Activated naive CD4-positive, alpha-beta T cell (primary cell): ENCODE results near the gene P2RY2.
"Not testable (repeated sequence)": the region's sequence is repeated elsewhere in the genome, so short reads cannot be mapped to it uniquely, and the experiment has no call there.

ENCODE experiments used
- DNase-seq, 4 experiments: peaks; one replicate each; lab custom pipeline; 2025; lab: John Stamatoyannopoulos, UW

The P2RY2 gene

DNA sequence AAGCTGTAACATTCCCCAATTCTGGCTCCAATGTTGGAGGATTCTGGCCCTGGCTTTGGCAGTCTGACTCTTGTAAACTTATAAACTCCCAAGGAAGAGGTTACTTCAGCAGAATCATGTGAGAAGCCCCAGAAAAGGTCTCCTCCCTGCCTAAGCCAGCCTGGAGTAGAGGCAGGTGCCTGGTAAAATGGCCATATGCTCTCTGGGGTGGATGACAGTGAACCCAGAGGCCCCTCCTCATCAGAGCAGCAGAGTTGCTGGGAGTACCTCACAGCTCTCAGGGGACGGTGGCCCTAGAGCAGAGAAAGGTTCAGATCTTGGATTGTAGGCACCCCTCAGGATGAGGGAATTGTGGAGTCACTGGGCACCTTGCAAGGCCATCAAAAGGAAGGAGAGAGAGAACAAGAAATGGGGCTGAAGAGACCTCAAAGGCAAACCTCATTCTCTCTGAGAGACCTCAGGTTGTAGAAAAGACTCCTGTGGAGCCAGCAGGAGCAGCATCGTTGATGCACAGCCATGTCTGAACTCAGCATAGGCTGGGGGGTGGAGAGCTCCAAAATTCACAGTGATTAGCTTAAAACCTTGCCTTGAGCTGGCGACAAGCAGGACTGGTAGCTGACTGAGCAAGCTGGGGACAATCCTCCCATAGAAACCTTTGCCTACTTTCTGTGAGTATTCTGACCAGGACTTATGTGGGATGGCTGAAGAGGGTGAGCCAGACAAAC, 49.2 kb downstream of the P2RY2 start:
- no peak for DNase-seq

DNA sequence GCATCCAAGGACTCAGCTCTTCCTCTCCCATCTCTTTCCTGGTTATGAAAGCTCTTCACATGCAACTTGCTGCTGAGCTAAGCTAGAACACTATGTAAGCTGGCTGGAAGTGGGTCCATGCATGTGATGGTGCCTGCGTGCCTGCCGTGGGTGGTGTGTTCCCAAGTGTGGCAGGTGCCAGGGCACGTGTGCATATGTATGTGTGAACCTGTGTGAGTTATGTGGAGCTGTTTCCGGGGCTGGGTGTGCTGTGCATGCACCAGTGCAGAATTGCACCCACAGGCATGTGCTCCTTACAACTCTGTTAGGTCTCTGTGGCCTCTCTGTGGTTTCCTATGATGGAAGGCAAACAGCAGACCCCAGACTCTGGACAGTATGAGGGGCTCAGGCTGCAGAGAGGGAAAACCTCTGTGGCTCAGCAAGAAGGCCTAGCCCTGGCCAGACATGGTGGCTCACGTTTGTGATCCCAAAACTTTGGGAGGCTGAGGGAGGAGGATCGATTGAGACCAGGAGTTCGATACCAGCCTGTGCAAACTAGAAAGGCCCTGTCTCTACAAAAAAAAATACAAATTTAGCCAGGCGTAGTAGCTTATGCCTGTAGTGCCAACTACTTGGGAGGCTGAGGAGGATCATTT, 49.9 kb downstream of the P2RY2 start:
- DNase-seq = no peak

DNA sequence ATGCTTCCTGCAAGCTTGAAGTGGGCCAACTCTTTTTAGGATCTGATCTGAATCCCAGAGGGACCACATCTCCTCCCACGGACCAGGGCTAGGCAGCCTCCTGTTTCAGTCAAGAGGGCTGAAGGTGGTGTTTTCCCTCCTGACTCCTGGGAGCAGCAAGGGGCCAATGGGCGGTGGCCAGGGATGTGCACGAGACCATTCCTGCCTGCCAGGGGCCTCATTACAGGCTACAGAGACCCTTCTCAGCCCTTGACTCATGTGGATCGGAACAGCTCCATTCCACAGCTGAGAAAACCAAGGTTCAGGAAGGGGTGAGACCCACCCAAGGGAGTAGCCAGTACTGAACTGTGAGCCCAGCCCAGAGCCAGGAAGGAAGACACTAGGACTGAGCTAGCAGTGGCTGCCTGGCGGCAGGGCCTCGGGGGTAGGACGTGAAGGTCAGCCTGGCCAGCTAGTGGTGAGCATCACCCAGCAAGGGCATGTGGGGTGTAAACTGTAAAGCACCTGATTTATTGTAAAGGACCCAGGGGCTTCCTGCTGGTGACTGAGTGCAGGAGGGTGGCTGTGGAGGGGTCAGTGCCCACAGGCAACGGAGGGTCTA, 50.7 kb downstream of the P2RY2 start:
- no peak for DNase-seq

DNA sequence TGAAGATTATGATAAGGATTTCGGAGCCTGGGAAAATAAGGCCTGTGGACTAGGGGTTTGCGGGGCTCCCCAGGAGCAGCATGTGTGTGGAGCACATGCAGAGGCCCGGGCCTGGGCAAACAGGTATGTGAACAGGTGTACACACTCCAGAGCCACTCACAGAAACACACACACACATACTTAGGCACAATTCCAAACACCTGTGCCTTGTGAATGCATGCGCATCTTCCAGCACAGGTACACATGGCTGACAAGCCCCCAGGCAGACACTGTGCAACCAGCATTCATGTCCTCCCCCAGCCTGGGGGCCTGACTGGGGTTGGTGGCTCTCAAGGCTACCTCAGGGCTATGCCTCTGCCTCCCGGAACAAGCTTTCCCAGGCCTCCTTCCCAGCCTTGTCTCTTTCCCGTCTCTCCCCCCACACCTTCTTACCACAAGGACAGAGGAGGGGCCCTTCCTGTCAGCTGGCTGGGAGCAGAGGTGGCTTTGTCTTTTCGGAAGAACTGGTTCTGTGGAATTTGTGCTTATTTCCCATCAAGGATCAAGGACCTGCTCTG, 51.5 kb downstream of the P2RY2 start:
- no peak for DNase-seq

DNA sequence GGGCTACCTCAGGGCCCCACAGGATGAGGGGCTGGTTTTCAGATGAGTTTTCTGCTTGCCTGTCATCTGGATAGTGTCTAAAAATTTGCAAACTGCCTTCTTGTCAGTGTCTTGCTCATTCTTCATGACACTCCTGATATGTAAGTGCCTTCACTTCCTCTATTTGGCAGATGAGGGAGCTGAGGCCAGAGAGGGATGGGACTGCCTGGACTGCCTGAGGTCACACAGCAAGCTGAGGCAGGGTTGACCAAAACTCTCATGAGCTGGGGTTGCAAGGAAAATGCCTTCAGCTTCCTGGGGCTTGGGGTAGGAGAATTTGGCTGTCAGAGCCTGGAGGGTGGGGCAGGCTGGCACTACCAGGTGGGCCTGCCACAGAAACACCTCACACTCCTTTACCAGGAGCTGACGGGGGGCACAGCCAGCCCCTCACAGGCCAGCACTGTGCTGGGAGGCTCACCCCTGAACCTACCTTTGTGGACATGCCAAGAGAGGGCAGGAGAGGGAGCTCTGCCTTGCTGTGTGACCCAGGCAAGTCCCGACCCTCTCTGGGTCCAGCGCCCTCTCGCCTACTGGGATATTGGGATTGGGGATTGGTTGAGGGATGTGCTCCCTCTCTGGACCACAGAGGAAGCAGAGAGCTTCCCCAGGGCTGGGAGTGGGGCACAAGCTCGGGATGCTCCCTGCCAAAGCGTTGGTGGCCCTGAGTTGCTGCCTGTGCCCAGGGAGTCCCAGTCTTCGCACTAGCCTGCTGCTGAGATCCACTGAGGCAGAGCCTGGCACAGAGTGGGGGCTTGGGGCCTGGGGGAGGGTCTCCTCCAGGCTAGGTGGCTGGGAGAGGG, 52.2 kb downstream of the P2RY2 start:
- no peak for DNase-seq

DNA sequence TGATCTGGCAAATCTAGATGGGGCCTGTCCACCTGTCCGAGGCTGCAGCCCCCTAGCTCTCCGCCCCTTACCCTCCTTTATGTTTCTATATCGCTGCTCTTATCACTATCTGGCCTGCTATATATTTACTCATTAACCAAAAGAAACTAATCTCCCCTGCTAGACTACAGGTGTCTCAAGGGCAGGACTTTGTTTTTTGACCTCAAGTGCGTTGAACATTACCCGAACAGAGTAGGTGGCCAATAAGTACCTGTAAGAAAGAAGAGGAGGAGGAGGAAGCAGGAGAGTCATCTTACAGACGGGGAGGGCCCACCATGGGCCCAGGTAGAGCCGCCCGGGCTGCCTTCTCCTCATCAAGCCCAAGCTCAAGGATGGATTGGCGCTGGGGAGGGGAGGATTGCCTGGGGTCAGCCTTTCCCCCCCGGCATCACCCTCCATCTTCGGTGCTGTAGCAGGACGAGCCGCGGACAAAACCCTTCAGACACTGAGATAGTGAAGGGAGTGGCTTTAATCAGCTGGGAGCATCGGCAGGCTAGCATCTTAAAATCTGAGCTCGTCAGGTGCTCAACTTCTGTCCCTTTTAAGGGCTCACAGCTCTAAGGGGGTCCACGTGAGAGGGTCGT, 52.9 kb downstream of the P2RY2 start:
- DNase-seq = no peak

DNA sequence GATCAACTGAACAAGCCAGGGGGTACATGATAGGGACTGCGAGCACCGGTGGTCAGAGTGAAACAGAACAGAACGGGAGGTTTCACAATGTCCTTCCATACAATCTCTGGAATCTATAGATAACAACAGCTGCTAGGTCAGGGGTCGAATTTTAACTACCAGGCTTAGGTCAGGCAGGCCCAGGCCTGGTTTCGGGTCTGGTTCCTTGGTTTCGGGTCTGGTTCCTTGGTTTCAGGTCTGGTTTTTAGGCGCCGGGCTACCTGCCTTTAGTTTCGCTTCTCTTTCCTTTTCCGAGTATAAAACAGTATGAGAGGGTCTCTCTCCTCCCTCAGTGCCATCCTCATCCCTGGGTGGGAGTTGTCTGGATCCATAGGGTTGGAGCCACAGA, 53.4 kb downstream of the P2RY2 start:
- not testable (repeated sequence) for DNase-seq

DNA sequence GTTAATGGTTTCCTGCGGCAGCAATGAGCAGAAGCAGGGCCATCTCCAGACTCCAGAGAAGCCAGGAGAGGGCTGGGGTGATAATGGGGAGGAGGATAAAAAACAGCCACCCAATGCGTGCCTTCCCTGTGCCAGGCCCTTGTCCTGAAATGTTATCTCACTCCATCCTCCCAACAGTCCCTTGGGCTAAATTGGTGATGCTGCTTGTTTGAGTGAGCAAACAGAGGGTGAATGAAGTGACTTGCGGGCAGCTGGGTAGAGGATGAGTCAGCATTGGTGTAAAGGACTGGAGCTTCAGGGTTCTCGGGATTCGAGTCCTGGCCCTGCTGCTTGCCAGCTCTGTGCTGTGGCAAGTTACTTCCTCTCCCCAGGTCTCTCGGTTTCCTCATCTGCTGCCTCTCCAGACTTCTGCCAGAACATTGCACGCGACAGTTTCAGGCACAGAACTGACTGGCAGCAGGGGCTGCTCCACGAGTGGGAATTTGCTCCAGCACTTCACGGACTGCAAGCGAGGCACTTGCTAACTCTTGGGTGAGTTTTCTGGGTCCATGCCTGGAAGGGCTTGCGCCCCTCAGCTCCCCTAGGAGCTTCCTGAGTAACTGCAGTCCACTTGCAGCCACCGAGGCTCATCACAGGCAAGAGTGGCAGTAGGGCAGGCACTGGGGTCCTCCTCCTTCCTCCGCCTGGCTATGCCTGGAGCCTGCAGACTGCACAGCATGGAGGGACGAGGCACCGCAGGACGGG, 54.0 kb downstream of the P2RY2 start, which contains the start of gene P2RY6:
P2RY6 (plus strand) TSS at position 403 of the 744 bp plus-strand sequence. CDS start 24,181 bp downstream, outside the sequence.
- no peak for DNase-seq

DNA sequence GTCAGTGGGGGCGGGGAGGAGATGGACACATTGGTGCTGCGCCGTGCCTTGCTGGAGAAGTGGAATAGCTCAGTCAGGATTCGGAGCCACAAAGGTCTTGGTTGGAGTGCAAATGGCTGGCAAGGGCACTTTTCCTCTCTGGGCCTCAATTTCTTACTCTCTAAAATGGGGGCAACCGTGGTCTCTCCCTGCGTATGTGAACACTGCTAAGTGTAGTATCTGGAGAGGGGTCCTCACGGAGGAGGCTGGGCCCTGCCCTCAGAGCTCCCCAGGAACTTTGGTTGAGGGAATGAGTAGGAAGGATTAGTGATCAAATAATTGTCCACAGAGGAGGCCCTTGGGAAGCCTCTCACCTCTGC, 54.6 kb downstream of the P2RY2 start:
- no peak for DNase-seq

DNA sequence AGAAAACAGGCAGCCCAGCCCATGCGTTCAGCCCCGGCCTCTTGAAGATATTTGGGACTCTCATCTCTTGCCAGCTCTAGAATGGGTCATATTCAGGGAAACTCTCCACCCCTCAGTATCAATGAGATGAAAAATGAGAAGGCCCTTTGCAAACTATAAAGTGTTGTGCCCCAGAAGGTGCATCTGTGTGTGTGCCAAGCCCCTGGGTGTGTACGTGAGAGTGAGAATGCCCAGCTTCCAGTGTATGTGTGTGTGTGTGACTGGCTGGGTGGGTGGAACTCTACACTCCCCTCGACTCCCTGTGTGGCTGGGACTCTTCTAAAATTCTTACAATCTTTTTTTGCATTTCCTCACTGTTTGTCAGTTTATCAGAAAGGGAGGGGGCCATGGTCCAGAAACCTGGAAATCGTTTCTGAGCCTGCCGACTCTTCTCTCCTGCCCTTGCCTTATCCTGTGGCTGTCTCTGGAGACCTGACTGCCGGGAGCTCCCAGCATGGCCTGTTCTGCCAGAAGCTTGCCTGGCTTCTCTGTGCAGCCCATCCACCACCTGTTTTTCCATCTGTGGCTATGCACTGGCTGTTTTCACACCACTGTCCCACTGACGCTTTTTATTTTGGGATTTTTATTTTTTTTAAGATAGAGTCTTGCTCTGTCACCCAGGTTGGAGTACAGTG, 55.3 kb downstream of the P2RY2 start:
- DNase-seq = no peak

DNA sequence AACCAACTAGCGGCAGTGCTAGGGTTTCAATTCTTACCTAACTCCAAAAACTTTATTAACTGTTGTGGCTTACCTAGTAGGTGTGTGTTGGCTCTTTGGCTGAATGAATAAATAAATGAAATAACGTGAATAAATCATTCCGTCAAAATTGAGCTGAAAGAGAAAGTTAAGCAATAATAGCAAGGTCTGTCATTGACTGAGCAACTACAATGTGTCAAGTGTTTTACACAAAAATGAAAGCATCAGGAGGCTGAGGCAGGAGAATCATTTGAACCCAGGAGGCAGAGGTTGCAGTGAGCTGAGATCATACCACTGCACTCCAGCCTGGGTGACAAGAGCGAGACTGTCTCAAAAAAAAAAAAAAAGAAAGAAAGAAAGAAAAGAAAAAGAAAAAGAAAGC, 56.1 kb downstream of the P2RY2 start:
- not testable (repeated sequence) for DNase-seq

DNA sequence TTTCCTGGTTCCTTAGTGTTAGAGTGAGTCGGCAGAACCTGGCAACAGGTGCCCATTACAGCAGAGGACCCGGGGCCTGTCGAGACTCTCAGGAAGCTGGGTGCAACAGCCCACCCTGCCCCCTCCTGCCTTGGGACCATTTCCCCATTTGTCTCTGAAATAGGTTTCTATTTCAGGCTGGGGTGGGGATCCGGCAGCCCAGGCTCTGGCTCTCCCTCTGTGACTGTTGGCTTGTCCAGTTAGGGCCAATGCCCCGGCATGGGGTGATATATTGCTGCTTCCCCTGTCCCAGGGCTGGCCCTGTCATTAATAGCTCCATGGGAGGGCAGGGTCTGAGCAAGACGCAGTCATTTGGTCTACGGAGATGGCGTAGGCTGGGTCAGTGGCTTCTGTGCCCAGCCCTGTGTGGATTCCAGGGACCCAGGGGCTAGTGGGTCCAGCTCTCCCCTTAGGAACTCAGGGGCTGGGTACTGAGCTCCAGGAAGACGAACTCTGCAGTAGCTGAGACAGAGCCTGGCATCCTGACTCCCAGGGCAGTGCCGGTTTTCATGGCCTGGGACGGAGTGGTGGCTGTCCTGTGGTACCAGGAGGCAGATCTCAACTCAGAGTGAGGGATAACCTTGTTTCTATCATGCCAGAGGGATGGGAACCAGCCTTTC, 56.8 kb downstream of the P2RY2 start:
- DNase-seq = no peak

DNA sequence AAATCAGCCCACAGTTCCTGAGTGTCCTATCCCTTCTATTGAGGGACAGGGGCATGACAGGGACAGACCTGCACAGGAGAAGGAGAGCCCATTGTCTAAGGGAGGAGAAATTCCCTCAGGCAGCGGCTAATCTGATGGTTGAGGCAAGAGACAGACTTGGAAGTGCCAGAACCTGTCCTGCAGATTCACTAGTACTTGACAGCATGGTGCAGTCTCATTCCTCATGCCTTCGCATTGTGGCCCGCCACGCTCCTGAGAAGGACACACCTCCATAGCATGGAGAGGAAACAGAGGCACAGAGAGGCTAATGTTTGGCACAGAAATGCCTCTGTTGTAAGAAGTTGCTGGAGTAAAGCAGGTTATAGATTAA, 57.3 kb downstream of the P2RY2 start:
- no peak for DNase-seq

DNA sequence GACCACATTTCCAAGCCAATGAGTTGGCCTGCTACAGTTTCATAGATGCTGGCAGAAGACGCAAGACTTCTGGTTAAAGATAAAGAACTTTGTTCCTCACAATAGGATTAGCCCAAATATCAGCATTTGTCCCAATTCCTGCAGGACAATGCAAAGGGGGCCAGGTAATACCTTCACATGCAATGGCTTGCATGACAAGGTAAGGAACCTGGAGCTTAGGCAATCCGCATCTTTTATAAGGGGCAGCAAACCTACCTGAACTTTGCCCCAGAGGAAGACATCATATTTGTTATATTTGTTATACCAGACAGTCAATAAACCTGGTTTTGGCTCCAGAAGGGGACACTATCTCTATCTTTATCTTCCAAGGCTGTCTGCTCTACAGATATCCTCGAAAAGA, 59.4 kb downstream of the P2RY2 start:
- DNase-seq = no peak

DNA sequence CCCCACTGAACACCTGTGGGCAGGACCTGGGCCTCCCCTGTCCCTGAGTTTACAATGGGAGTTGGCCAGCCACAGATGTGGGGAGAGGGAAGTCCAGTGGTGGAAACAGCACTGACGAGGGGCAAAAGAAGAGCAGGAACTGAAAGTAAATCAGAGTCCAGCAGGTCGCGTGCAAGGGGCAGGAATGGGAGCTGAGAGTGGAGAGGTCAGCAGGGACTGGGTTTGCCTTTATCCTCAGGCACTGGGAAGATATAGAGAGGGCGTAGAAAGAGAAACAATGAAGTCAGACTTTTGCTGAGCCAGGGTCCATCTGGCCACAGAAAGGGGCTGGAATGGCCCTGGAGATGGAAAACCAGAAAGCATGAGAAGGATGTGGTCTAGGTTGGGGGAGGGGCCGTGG, 62.5 kb downstream of the P2RY2 start:
- DNase-seq = no peak

DNA sequence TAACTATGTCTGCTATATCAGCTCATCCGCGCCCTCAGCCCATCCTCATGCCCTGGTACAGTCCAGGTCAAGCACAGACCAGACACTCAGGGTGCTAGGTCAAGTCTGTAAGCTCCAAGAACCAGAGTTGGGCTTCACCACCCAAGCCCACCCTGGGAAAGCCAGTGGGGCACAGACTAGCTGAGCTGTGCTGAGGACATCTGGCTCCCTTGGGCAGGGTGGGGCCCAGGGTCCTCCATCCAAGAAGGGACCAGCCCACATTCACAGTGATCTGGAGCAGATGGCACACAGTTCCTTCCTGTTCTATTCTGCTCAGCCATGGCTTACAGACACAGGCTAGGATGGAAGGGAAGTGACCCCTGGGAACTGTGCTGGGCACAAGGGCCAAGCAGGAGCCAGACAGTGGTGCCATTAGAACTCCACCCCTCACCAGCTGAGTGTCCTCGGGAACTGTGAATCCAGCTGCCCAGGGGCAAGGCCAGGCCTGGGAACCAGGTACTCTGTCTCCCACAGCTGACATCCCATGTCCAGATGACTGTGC, 63.2 kb downstream of the P2RY2 start:
- no peak for DNase-seq

DNA sequence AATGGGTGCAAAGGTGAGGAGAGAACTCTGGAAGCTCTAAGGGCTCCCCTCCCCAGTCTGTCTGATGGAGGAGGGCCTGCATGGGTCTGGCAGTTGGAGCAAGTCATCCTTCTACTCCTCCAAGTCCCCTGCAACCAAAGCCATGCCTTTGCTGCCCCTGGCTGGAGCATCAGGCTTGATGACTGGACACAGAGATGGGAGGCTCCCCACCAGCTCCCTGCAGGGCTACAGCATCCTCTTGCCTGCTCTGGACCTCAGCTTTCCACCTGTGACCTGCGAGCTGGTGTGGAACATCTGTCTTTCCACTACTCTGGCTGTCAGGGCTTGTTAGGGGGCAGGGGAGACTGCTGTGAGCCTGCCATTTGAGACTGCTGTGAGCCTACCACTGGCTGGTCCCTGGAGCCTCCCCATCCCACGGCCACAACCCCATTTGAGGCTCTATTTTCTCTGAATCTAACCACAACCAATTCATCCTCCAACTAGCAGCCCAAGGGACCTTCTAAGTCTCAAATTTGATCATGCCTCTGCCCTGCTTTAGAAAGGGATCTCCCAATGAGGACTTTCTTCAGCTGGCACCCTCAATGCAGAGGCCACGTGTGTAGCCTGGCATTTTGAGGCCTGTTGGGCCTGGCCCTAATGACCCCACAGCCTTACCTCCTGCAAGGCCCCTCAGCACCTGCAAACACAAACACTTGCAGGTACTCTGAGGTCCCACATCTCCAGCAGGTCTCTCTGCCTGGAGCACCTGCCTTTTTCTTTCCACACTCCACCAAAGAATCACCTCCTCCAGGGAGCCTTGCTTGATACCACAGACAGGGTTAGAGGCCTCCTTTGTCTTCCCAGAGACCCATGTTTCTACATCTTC, 63.9 kb downstream of the P2RY2 start:
- DNase-seq = no peak

DNA sequence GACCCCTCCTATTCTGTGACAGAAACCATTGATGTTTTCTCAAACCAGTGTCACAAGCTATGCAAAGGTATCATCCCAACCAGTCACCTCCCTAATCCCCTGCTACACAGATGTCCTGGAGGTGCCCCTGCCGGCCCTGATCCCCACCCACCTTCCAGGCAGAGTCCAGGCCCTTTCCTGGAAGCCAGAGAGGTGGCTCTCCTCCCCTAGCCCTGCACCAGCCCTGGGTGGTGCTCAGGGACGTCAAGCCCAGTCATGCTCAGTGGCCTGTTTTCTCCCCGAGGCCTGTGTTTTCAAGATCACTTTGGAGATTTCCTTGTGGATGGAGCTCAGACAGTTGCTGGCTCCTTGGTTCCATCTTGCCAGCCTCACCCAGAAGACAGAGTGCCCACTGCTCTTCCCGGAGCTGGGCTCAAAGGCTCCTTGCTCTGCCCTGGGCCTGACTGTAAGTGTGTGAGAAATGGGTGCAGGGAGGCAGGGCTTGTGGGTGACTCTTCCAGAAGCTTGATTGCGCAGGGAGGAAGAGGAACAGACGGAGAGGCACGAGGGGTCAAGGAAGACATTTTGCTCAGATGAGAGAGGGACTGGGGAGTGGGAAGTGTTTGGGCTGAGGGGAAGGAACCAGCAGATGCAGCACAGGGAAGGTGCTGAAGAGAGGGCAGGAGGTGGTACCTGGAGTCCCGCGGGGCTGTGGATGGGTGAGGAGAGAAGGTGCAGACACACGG, 65.4 kb downstream of the P2RY2 start:
- no peak for DNase-seq
